Endothelial cell of umbilical vein (primary cell): ENCODE measurements around the gene RASSF10.

Experiments used
- CTCF ChIP-seq, 2 donors: IDR thresholded peaks; 1 replicate in 1 of 2; 2 replicates in 1 of 2; pipeline ENCODE4 v1.5.1; 2011; ENCODE audit warnings: low read length in 2 of 2, mild to moderate bottlenecking in 2 of 2, moderate library complexity in 2 of 2, control low read depth in 1 of 2, inconsistent platforms in 1 of 2, low read depth in 1 of 2; ENCODE audit not compliant: insufficient read depth in 1 of 2; ENCODE audit errors: extremely low read depth in 1 of 2
- EZH2 ChIP-seq: IDR thresholded peaks from 2 replicates; pipeline ENCODE4 v1.6.1; 2012; ENCODE audit warnings: borderline replicate concordance, low read depth, mild to moderate bottlenecking, moderate library complexity, low read length, inconsistent platforms; ENCODE audit not compliant: severe bottlenecking
- POLR2AphosphoS5 ChIP-seq: IDR thresholded peaks from 2 replicates; pipeline ENCODE4 v1.6.1; 2012; ENCODE audit warnings: low read depth, mild to moderate bottlenecking, control low read depth, low read length, moderate library complexity; ENCODE audit not compliant: insufficient read depth

- TF ChIP-seq EZH2 = no peak
- TF ChIP-seq CTCF (IDR thresholded peaks at IDR 0.05; ENCODE audit: extremely low read depth in 1 of 2, insufficient read depth in 1 of 2, low read depth in 1 of 2, low read length in 2 of 2) = no peak
- TF ChIP-seq POLR2AphosphoS5 = no peak
Measured at GRCh38 chr11:12983336-12983735, 25.8 kb upstream of the RASSF10 start.
